ENCODE results near the gene TRIM10. TPM values are rescaled to one million over a fixed set of nuclear protein-coding genes. Genes with fewer than 3 reads are reported as not detected.

TRIM10 gene
- total and polyA plus RNA-seq, 2 experiments from 2014 or later: 0.31 TPM; not detected in 1

- no peak overlapping the region for H3K4me2 ChIP-seq
- no peak overlapping the region for H3K27ac Mint-ChIP-seq
- H3K4me1 Mint-ChIP-seq: peaks cover 3% of the 10 kb centered on the region; the same call in 2 of the 3 replicates
- no peak overlapping the region for H3K4me3 ChIP-seq
- H3K4me3 Mint-ChIP-seq: peak overlapping the region; percentile 2; the same call in 1 of the 3 replicates
- no peaks in the 10 kb centered on the region for H3K36me3 Mint-ChIP-seq (ENCODE audit: low read depth)
- peaks cover 67% of the 10 kb centered on the region for H3K27me3 ChIP-seq (ENCODE audit: insufficient read depth)
- H2AFZ ChIP-seq: no peak overlapping the region
- no peaks in the 10 kb centered on the region for H3K36me3 ChIP-seq (ENCODE audit: insufficient read depth)
- H3K27me3 Mint-ChIP-seq (ENCODE audit: insufficient read depth, low read depth, poor library complexity): peaks cover 48% of the 10 kb centered on the region
- no peaks in the 10 kb centered on the region for H3K79me2 ChIP-seq (replicated peaks; ENCODE audit: insufficient read depth)
- TF ChIP-seq, protein P1, sequence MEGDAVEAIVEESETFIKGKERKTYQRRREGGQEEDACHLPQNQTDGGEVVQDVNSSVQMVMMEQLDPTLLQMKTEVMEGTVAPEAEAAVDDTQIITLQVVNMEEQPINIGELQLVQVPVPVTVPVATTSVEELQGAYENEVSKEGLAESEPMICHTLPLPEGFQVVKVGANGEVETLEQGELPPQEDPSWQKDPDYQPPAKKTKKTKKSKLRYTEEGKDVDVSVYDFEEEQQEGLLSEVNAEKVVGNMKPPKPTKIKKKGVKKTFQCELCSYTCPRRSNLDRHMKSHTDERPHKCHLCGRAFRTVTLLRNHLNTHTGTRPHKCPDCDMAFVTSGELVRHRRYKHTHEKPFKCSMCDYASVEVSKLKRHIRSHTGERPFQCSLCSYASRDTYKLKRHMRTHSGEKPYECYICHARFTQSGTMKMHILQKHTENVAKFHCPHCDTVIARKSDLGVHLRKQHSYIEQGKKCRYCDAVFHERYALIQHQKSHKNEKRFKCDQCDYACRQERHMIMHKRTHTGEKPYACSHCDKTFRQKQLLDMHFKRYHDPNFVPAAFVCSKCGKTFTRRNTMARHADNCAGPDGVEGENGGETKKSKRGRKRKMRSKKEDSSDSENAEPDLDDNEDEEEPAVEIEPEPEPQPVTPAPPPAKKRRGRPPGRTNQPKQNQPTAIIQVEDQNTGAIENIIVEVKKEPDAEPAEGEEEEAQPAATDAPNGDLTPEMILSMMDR (conservative IDR thresholded peaks at IDR 0.05; ENCODE audit: low read depth in 2 of 2): peak; percentile 99
- no peak for TF ChIP-seq CREB1 (CRISPR knock-in tag; IDR thresholded peaks at IDR 0.05; ENCODE audit: low read depth)
- DNase-seq (ENCODE audit: low spot score) (peak; percentile 92), ATAC-seq (peak; percentile 59)
- H3K27ac ChIP-seq (ENCODE audit: low read depth): no peak overlapping the region
- no peaks in the 10 kb centered on the region for H3K9me2 ChIP-seq (ENCODE audit: insufficient read depth)
- no peaks in the 10 kb centered on the region for H4K20me1 ChIP-seq (replicated peaks; ENCODE audit: insufficient read depth)
- no peaks in the 10 kb centered on the region for H3K9me3 Mint-ChIP-seq
- H3K4me1 ChIP-seq (ENCODE audit: insufficient read depth): peaks cover 4% of the 10 kb centered on the region; the same call in 1 of the 2 replicates
- no peaks in the 10 kb centered on the region for H3F3A ChIP-seq (replicated peaks; ENCODE audit: low read depth)
Observed at GRCh38 chr6:30130887-30131862, 29.8 kb downstream of the TRIM10 start.

DNA sequence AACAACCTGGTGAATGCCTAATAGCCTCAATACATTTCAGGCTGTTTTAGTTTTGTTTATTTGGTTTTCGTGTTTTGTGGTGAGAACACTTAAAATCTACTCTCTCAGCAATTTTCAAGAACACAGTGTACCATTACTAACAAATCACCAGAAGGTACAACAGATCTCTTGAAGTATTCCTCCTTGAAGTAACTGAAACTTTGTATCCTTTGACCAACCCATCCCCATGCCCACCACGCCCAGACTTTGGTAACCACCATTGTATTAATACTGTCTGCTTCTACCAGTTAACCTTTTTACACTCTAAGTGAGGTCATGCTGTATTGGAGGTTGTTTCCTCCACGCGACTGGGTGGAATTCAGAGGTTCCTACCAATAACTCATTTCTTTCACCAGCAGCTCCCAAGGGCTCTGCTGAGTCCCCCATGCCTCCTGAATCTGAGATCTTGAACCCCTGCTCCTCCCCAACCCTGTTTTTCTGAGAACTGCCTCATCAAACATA, 30.8 kb downstream of the TRIM10 start:
- DNase-seq (ENCODE audit: low spot score) (no peak), ATAC-seq (no peak)
- H3K36me3 Mint-ChIP-seq (ENCODE audit: low read depth): no peaks in the 10 kb centered on the region
- Histone ChIP-seq H3K9me2 (ENCODE audit: insufficient read depth) (no peaks in the 10 kb centered on the region), H3K79me2 (replicated peaks; ENCODE audit: insufficient read depth) (no peaks in the 10 kb centered on the region), H3K4me1 (ENCODE audit: insufficient read depth) (peaks cover 4% of the 10 kb centered on the region; the same call in 1 of the 2 replicates), H3K4me2 (no peak overlapping the region), H2AFZ (no peak overlapping the region), H4K20me1 (replicated peaks; ENCODE audit: insufficient read depth) (no peaks in the 10 kb centered on the region), H3K27ac (ENCODE audit: low read depth) (no peak overlapping the region), H3K4me3 (no peak overlapping the region), H3F3A (replicated peaks; ENCODE audit: low read depth) (no peaks in the 10 kb centered on the region), H3K27me3 (ENCODE audit: insufficient read depth) (peaks cover 77% of the 10 kb centered on the region), H3K36me3 (ENCODE audit: insufficient read depth) (no peaks in the 10 kb centered on the region)
- no peaks in the 10 kb centered on the region for H3K9me3 Mint-ChIP-seq
- H3K27me3 Mint-ChIP-seq (ENCODE audit: insufficient read depth, low read depth, poor library complexity): peaks cover 56% of the 10 kb centered on the region
- H3K27ac Mint-ChIP-seq: no peak overlapping the region
- no peak overlapping the region for H3K4me3 Mint-ChIP-seq
- TF ChIP-seq, protein P2, sequence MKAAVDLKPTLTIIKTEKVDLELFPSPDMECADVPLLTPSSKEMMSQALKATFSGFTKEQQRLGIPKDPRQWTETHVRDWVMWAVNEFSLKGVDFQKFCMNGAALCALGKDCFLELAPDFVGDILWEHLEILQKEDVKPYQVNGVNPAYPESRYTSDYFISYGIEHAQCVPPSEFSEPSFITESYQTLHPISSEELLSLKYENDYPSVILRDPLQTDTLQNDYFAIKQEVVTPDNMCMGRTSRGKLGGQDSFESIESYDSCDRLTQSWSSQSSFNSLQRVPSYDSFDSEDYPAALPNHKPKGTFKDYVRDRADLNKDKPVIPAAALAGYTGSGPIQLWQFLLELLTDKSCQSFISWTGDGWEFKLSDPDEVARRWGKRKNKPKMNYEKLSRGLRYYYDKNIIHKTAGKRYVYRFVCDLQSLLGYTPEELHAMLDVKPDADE (IDR thresholded peaks at IDR 0.05): no peak
- TF ChIP-seq STAT1 (IDR thresholded peaks at IDR 0.05; ENCODE audit: unreplicated experiment): no peak
- TF ChIP-seq EZH2 (IDR thresholded peaks at IDR 0.05; ENCODE audit: low read depth, unreplicated experiment): no peak
- TF ChIP-seq POLR2AphosphoS5 (IDR thresholded peaks at IDR 0.05; ENCODE audit: low read depth): no peak
- no peak for TF ChIP-seq NANOG (IDR thresholded peaks at IDR 0.05; ENCODE audit: borderline replicate concordance)
- no peak for TF ChIP-seq ZNF114 (CRISPR knock-in tag; IDR thresholded peaks at IDR 0.05)
- TF ChIP-seq, protein P3, sequence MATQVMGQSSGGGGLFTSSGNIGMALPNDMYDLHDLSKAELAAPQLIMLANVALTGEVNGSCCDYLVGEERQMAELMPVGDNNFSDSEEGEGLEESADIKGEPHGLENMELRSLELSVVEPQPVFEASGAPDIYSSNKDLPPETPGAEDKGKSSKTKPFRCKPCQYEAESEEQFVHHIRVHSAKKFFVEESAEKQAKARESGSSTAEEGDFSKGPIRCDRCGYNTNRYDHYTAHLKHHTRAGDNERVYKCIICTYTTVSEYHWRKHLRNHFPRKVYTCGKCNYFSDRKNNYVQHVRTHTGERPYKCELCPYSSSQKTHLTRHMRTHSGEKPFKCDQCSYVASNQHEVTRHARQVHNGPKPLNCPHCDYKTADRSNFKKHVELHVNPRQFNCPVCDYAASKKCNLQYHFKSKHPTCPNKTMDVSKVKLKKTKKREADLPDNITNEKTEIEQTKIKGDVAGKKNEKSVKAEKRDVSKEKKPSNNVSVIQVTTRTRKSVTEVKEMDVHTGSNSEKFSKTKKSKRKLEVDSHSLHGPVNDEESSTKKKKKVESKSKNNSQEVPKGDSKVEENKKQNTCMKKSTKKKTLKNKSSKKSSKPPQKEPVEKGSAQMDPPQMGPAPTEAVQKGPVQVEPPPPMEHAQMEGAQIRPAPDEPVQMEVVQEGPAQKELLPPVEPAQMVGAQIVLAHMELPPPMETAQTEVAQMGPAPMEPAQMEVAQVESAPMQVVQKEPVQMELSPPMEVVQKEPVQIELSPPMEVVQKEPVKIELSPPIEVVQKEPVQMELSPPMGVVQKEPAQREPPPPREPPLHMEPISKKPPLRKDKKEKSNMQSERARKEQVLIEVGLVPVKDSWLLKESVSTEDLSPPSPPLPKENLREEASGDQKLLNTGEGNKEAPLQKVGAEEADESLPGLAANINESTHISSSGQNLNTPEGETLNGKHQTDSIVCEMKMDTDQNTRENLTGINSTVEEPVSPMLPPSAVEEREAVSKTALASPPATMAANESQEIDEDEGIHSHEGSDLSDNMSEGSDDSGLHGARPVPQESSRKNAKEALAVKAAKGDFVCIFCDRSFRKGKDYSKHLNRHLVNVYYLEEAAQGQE (IDR thresholded peaks at IDR 0.05; ENCODE audit: unreplicated experiment): no peak
- peaks cover 3% of the 10 kb centered on the region; the same call in 2 of the 3 replicates for H3K4me1 Mint-ChIP-seq

All from GM23338 (cell line).